Measurements from ENCODE around the gene RNU1-1. TPM values are rescaled to one million over a fixed set of nuclear protein-coding genes. Genes with fewer than 3 reads are reported as not detected.
"Not testable (repeated sequence)": the region's sequence is repeated elsewhere in the genome, so short reads cannot be mapped to it uniquely, and the experiment has no call there.

RNU1-1 gene
- total RNA-seq, 4 donors from 2014 or later: under 0.01 TPM; not detected in 1

- peak; percentile 52 for DNase-seq
- in situ Hi-C loops (cut with MboI; ENCODE audit: low pct_ligation_motif_present in 1 of 4, low pct_unique_long_range_greater_than_20kb in 1 of 4, low sequenced_read_pairs in 3 of 4): not testable (repeated sequence)
- 11% methylated on average over 26 of the region's 26 CpGs; no CpG with 5 or more reads in 1 of the 2 donors for WGBS, 2 donors (ENCODE audit: low coverage in 1 of 2)
Measured at GRCh38 chr1:16513412-16514106, 526 bp downstream of the RNU1-1 start.

DNA sequence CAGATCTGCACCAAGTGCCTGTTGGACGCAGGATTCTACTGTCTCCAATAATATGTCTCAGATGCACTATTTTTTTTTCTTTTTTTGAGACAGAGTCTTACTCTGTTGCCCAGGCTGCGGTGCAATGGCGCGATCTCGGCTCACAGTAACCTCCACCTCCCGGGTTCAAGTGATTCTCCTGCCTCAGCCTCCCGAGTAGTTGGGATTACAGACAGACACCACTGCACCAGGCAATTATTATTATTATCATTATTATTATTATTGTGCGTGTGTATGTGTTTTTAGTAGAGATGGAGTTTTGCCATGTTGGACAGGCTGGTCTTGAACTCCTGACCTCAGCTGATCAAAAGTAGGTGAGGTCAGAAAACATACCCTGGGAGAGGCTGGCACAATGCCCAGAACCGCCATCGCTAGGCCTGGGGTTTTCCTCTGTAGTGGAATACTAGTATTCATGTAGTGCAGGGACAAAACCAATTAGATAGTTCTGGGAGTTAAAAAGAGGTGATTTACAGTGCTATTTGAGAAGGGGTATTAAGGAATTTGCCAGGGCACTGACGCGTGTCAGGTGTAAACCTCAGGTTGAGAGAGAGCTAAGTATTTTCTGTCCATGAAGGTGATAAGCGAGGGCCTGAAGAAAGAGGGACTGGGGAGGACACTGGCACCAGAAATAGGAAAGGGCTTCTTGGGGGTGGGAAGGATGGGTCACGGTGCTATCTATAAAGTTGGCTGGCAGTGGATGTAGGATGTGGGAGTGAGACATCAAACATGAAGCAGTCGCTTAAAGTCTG, 1.3 kb downstream of the RNU1-1 start:
- H3K27me3 ChIP-seq; H3K36me3 ChIP-seq; intact Hi-C loops (cut with DNase I; ENCODE audit: low total_unique reads); in situ Hi-C loops (cut with MboI; ENCODE audit: low pct_ligation_motif_present in 1 of 4, low pct_unique_long_range_greater_than_20kb in 1 of 4, low sequenced_read_pairs in 3 of 4); H3K4me3 ChIP-seq; H3K4me1 ChIP-seq; H3K9me3 ChIP-seq: not testable (repeated sequence)
- 66 to 74% methylated on average over 11 to 14 of the region's 15 CpGs for WGBS, 2 donors (ENCODE audit: low coverage in 1 of 2)
- peak; percentile 40 for DNase-seq
- H3K27ac ChIP-seq: peak overlapping the region in 3 of 4 donors; percentile 76 to 92 (median 79)

More at GRCh38 chr1:16513412-16514106, 526 bp downstream of the RNU1-1 start:
- H3K4me1 ChIP-seq; H3K9me3 ChIP-seq; H3K36me3 ChIP-seq; intact Hi-C loops (cut with DNase I; ENCODE audit: low total_unique reads): not testable (repeated sequence)
- TF ChIP-seq POLR2AphosphoS5 (IDR thresholded peaks at IDR 0.05): peak in 2 of 3 donors; percentile 73 to 77
- H3K4me3 ChIP-seq: peak overlapping the region in 2 of 4 donors; percentile 10 to 43
- peaks cover 14% of the 10 kb centered on the region for H3K27me3 ChIP-seq
- peak overlapping the region; percentile 76 to 92 (median 80) for H3K27ac ChIP-seq

DNA sequence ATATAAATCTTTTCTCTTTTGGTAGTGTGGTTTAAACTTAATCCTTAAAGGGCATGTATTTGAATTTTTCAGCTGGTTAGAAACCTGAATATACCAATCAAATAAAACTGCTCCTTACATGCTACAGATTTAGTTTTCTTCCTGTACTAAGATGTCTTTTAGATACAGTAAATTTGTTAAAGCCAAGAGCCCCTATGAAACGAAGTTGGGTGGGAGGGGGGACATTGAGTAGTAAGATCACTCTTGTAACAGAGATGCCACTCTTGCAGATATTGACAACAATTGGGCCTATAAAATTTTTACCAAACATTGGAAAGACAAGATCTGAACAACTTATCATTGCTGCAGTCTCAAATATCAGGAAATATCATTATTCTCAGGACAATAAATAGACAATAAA, 2.2 kb downstream of the RNU1-1 start:
- H3K9me3 ChIP-seq; in situ Hi-C loops (cut with MboI; ENCODE audit: low pct_ligation_motif_present in 1 of 4, low pct_unique_long_range_greater_than_20kb in 1 of 4, low sequenced_read_pairs in 3 of 4); H3K27me3 ChIP-seq; intact Hi-C loops (cut with DNase I; ENCODE audit: low total_unique reads); H3K36me3 ChIP-seq; H3K4me3 ChIP-seq; H3K27ac ChIP-seq; H3K4me1 ChIP-seq; DNase-seq: not testable (repeated sequence)
- 74 to 78% methylated on average over 1 of the region's 1 CpG for WGBS, 2 donors (ENCODE audit: low coverage in 1 of 2)

GRCh38 chr1:16508861-16509445, 5.1 kb downstream of the RNU1-1 start:
- in situ Hi-C loops (cut with MboI; ENCODE audit: low pct_ligation_motif_present in 1 of 4, low pct_unique_long_range_greater_than_20kb in 1 of 4, low sequenced_read_pairs in 3 of 4); intact Hi-C loops (cut with DNase I; ENCODE audit: low total_unique reads); H3K4me1 ChIP-seq; H3K27ac ChIP-seq; H3K36me3 ChIP-seq; H3K4me3 ChIP-seq; H3K9me3 ChIP-seq; H3K27me3 ChIP-seq: not testable (repeated sequence)
- DNase-seq: peak; percentile 34
- 68 to 77% methylated on average over 8 of the region's 8 CpGs for WGBS, 2 donors (ENCODE audit: low coverage in 1 of 2)

DNA sequence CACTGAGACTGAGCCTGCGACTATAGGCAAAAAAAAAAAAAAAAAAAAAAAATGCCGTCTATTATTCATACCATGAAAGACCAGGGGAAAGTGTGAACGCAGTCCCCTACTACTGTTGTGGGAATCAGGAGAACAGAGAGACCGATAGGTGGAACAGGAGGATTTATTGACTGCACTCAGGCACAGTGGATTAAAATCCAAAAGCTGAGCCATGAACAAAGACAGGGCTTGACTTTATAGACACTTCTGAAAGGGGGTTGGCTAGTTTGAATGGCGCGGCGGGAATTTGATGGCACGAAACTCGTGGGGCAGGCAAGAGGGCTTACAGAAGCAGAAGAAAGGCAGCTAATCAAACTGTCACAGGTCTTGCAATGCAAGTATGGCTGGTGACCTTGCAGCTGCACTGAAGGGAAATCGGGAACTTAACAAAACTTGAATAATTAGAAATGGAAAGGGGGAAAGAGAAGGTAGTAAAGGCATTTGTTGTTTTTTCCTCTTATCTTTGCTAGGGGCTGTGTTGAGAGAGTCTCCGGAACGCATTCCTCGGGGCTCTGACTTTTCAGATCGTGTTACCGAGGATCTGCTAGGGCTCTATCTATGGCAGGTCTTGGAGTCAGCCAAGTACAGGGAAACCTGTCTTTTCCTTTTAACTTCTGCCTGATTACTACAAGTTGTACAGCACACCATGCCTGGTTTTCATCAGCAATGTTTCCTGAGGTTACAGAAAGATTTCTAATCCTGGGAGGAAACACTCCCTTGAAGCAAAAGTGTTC, 7.5 kb downstream of the RNU1-1 start:
- H3K9me3 ChIP-seq; H3K36me3 ChIP-seq; H3K27me3 ChIP-seq; DNase-seq; intact Hi-C loops (cut with DNase I; ENCODE audit: low total_unique reads); H3K4me3 ChIP-seq; in situ Hi-C loops (cut with MboI; ENCODE audit: low pct_ligation_motif_present in 1 of 4, low pct_unique_long_range_greater_than_20kb in 1 of 4, low sequenced_read_pairs in 3 of 4); H3K4me1 ChIP-seq: not testable (repeated sequence)
- H3K27ac ChIP-seq: peak overlapping the region in 1 of 4 donors; percentile 23
- WGBS, 2 donors (ENCODE audit: low coverage in 1 of 2): 71 to 72% methylated on average over 15 of the region's 15 CpGs

DNA sequence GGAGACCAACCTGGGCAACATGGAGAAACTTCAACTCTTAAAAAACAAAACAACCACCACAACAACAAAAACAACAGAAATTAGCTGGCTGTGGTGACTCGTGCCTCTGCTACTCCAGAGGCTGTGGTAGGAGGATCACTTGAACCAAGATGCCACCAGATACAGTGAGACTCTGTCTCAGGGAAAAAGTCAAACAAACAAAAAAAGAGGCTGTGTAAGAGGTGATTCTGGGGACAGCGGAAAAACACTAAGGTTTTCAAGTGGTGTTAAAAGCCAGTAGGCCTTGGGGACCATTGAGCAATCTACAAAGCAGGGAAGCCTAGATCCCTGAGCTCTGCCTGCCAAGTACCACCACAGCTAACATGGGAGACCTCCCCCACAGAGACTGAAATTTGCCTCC, 8.2 kb downstream of the RNU1-1 start:
- H3K4me3 ChIP-seq; H3K4me1 ChIP-seq; H3K9me3 ChIP-seq; H3K27me3 ChIP-seq; DNase-seq; H3K27ac ChIP-seq; H3K36me3 ChIP-seq; in situ Hi-C loops (cut with MboI; ENCODE audit: low pct_ligation_motif_present in 1 of 4, low pct_unique_long_range_greater_than_20kb in 1 of 4, low sequenced_read_pairs in 3 of 4); intact Hi-C loops (cut with DNase I; ENCODE audit: low total_unique reads): not testable (repeated sequence)
- WGBS, 2 donors (ENCODE audit: low coverage in 1 of 2): 91 to 100% methylated on average over 2 of the region's 2 CpGs

DNA sequence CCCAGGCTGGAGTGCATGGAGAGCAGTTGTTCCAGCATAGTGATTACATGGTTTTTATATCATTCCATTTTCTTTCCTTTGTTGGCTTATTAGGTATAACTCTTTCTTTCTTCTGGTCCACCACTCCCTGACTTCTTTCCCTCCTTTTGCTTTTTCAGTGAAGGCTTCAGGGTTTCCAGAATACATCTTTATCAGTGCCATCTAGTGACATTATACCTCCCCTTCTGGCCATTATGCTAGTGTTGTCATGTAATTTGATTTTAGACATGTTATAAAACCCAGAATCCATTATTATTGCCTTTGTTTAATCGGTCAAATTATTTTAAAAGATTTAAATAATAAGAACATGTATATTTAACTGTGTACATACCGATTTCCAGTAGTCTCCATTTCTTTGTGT, 10.6 kb downstream of the RNU1-1 start:
- WGBS, 2 donors (ENCODE audit: low coverage in 1 of 2): 80% methylated on average over 2 of the region's 2 CpGs
- Histone ChIP-seq H3K4me3 (no peak overlapping the region), H3K27ac (no peak overlapping the region), H3K36me3 (no peaks in the 10 kb centered on the region), H3K4me1 (peaks cover 0 to 13% (median 10%) of the 10 kb centered on the region in 4 donors), H3K27me3 (no peaks in the 10 kb centered on the region), H3K9me3 (peaks cover 0 to 3% of the 10 kb centered on the region in 2 donors)
- DNase-seq: no peak
- in situ Hi-C loops (cut with MboI; ENCODE audit: low pct_ligation_motif_present in 1 of 4, low pct_unique_long_range_greater_than_20kb in 1 of 4, low sequenced_read_pairs in 3 of 4) (no loop called here), intact Hi-C loops (cut with DNase I; ENCODE audit: low total_unique reads) (no loop called here)
- no peak for TF ChIP-seq POLR2AphosphoS5 (IDR thresholded peaks at IDR 0.05)
- no peak for TF ChIP-seq POLR2A (IDR thresholded peaks at IDR 0.05)
- TF ChIP-seq, protein P1, sequence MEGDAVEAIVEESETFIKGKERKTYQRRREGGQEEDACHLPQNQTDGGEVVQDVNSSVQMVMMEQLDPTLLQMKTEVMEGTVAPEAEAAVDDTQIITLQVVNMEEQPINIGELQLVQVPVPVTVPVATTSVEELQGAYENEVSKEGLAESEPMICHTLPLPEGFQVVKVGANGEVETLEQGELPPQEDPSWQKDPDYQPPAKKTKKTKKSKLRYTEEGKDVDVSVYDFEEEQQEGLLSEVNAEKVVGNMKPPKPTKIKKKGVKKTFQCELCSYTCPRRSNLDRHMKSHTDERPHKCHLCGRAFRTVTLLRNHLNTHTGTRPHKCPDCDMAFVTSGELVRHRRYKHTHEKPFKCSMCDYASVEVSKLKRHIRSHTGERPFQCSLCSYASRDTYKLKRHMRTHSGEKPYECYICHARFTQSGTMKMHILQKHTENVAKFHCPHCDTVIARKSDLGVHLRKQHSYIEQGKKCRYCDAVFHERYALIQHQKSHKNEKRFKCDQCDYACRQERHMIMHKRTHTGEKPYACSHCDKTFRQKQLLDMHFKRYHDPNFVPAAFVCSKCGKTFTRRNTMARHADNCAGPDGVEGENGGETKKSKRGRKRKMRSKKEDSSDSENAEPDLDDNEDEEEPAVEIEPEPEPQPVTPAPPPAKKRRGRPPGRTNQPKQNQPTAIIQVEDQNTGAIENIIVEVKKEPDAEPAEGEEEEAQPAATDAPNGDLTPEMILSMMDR (IDR thresholded peaks at IDR 0.05): no peak
- TF ChIP-seq EP300 (IDR thresholded peaks at IDR 0.05; ENCODE audit: low read depth): no peak

DNA sequence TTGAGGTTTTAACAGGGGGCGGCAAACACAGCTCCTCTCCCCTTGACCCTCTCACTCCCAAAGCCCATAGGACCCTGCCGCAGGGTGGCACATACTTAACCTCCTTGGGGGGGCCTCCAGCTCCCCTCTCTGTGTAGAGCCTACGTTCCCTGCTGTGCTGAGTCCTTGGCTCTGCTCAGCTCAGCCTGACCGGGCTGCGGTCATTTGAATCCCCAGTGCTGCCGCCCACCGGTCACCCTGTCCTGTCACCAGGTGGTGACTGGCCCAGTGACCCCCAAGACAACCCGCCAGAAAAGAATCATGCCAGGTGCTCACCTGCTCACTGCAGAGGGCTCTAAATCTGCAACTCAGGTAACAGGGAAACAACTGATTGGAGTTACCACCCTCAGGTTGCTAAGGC, 12.6 kb downstream of the RNU1-1 start:
- H3K27me3 ChIP-seq; DNase-seq; H3K36me3 ChIP-seq; H3K27ac ChIP-seq; intact Hi-C loops (cut with DNase I; ENCODE audit: low total_unique reads); H3K4me3 ChIP-seq; H3K9me3 ChIP-seq; in situ Hi-C loops (cut with MboI; ENCODE audit: low pct_ligation_motif_present in 1 of 4, low pct_unique_long_range_greater_than_20kb in 1 of 4, low sequenced_read_pairs in 3 of 4): not testable (repeated sequence)
- H3K4me1 ChIP-seq: peaks cover 0 to 21% (median 14%) of the 10 kb centered on the region in 4 donors
- 72% methylated on average over 7 of the region's 8 CpGs; no CpG with 5 or more reads in 1 of the 2 donors for whole genome bisulfite sequencing, 2 donors (ENCODE audit: low coverage in 1 of 2)

All from transverse colon (tissue), 4 donors.